Activated CD4-positive, CD25-positive, alpha-beta regulatory T cell treated with anti-CD3 and anti-CD28 coated beads, Interleukin-2, amount 50 U/mL, for 24 hours (primary cell): ENCODE data around the gene IL17RB.

Experiments
- ATAC-seq, 2 donors: fragments of 150-1000 bp; cut with Tn5 transposase; one replicate each; pipeline ENCODE4 v1.10.0; 2021; ENCODE audit warnings: mild to moderate bottlenecking in 1 of 2, moderate library complexity in 1 of 2

IL17RB gene

GRCh38 chr3:53846134-53846850, at the start of gene IL17RB, which contains the start of gene CHDH:
IL17RB (plus strand) TSS chr3:53846568; CDS start chr3:53846589, 21 bp downstream.
CHDH (minus strand) TSS chr3:53846419; CDS start chr3:53824008, 22,411 bp downstream.
- peak; percentile 25 to 31 for ATAC-seq

GRCh38 chr3:53798144-53798543, 48.2 kb upstream of the IL17RB start:
- no peak for ATAC-seq

- no peak for ATAC-seq
These were observed 47.0 kb upstream of the IL17RB start for GRCh38 chr3:53799338-53799865.

- no peak for ATAC-seq
These were observed 46.1 kb upstream of the IL17RB start for GRCh38 chr3:53800041-53800906.

- no peak for ATAC-seq
These were observed 45.0 kb upstream of the IL17RB start for GRCh38 chr3:53801319-53801718.

- no peak for ATAC-seq
These were observed 44.0 kb upstream of the IL17RB start for GRCh38 chr3:53802256-53802880.

GRCh38 chr3:53803124-53803815, 43.1 kb upstream of the IL17RB start:
- no peak for ATAC-seq

GRCh38 chr3:53803816-53804695, 42.3 kb upstream of the IL17RB start:
- no peak for ATAC-seq

- ATAC-seq: no peak
These were observed 41.5 kb upstream of the IL17RB start for GRCh38 chr3:53804697-53805462.

- no peak for ATAC-seq
These were observed 40.8 kb upstream of the IL17RB start for GRCh38 chr3:53805463-53806159.

GRCh38 chr3:53806182-53807116, 39.9 kb upstream of the IL17RB start:
- ATAC-seq: no peak

GRCh38 chr3:53807117-53807810, 39.1 kb upstream of the IL17RB start:
- no peak for ATAC-seq

- no peak for ATAC-seq
These were observed 37.9 kb upstream of the IL17RB start for GRCh38 chr3:53808496-53808895.

- ATAC-seq: no peak
These were observed 37.1 kb upstream of the IL17RB start for GRCh38 chr3:53809267-53809666.

GRCh38 chr3:53809764-53810400, 36.5 kb upstream of the IL17RB start:
- no peak for ATAC-seq

GRCh38 chr3:53811143-53811927, 35.0 kb upstream of the IL17RB start:
- ATAC-seq: no peak

- ATAC-seq: no peak
These were observed 33.9 kb upstream of the IL17RB start for GRCh38 chr3:53812434-53812833.
